GM18868 (cell line): ENCODE data around the gene COL19A1.

Experiments used
- ATAC-seq: cut with Tn5 transposase; IDR thresholded peaks from one replicate; pipeline ENCODE4 v1.9.1; 2021; ENCODE audit warnings: mild to moderate bottlenecking, moderate library complexity; ENCODE audit not compliant: unreplicated experiment

The COL19A1 gene

GRCh38 chr6:70045413-70045812, 179.1 kb downstream of the COL19A1 start:
- ATAC-seq, result no peak

- peak; percentile 54 for ATAC-seq
Observed at GRCh38 chr6:70051197-70052124, 185.1 kb downstream of the COL19A1 start.

GRCh38 chr6:70059039-70059719, 192.8 kb downstream of the COL19A1 start:
- no peak for ATAC-seq

GRCh38 chr6:70060680-70061079, 194.3 kb downstream of the COL19A1 start:
- no peak for ATAC-seq

GRCh38 chr6:70061546-70061945, 195.2 kb downstream of the COL19A1 start:
- no peak for ATAC-seq

GRCh38 chr6:70062010-70062409, 195.7 kb downstream of the COL19A1 start:
- no peak for ATAC-seq

GRCh38 chr6:70072540-70073179, 206.3 kb downstream of the COL19A1 start:
- no peak for ATAC-seq

GRCh38 chr6:70073637-70074036, 207.3 kb downstream of the COL19A1 start:
- ATAC-seq, result no peak

GRCh38 chr6:70079241-70079640, 212.9 kb downstream of the COL19A1 start:
- ATAC-seq, result no peak

GRCh38 chr6:70080443-70081070, 214.2 kb downstream of the COL19A1 start:
- ATAC-seq, result no peak

- no peak for ATAC-seq
Observed at GRCh38 chr6:70082830-70083229, 216.5 kb downstream of the COL19A1 start.

- ATAC-seq, result no peak
Observed at GRCh38 chr6:70086806-70087205, 220.4 kb downstream of the COL19A1 start.

- ATAC-seq, result no peak
Observed at GRCh38 chr6:70094156-70094555, 227.8 kb downstream of the COL19A1 start.

GRCh38 chr6:70099732-70100131, 233.4 kb downstream of the COL19A1 start:
- no peak for ATAC-seq

- ATAC-seq, result no peak
Observed at GRCh38 chr6:70103798-70104197, 237.4 kb downstream of the COL19A1 start.

GRCh38 chr6:70107852-70108629, 241.7 kb downstream of the COL19A1 start:
- peak; percentile 44 for ATAC-seq

GRCh38 chr6:70110126-70111022, 244.0 kb downstream of the COL19A1 start:
- peak; percentile 49 for ATAC-seq

GRCh38 chr6:70111737-70112136, 245.4 kb downstream of the COL19A1 start:
- no peak for ATAC-seq

GRCh38 chr6:70112716-70113115, 246.4 kb downstream of the COL19A1 start:
- no peak for ATAC-seq
